ENCODE data around the gene ADAM10.

GRCh38 chr15:58777107-58777506 is 27.6 kb upstream of the ADAM10 start:
- TF ChIP-seq CTCF (conservative IDR thresholded peaks at IDR 0.05; ENCODE audit: low read length) (no peak), EZH2phosphoT487 (IDR thresholded peaks at IDR 0.05; ENCODE audit: borderline replicate concordance) (no peak)

Measured in Loucy (cell line).